ENCODE data around the gene HOXD3. TPM values are rescaled to one million over a fixed set of nuclear protein-coding genes. Genes with fewer than 3 reads are reported as not detected.

Gene HOXD3
- total and polyA plus RNA-seq, 12 donors = 2.0 to 41.3 (median 10.6) TPM

GRCh38 chr2:176128982-176129796 lies 27.9 kb upstream of the HOXD3 start, which contains the start of gene HOXD8:
TSS of gene HOXD8 (plus strand) at chr2:176129705. CDS start at chr2:176130367, 662 bp downstream.
- peak; percentile 67 to 87 (median 80) for DNase-seq
- H3K9me3 ChIP-seq (replicated peaks in 1 of 3) = no peaks in the 10 kb centered on the region
- 3 to 14% (median 6%) methylated on average over 20 to 64 of the region's 64 CpGs for WGBS, 4 donors
- no peaks in the 10 kb centered on the region for H3K27me3 ChIP-seq
- H3K36me3 ChIP-seq (replicated peaks in 1 of 2) = peaks cover 0 to 2% of the 10 kb centered on the region in 2 donors
- peaks cover 4 to 24% of the 10 kb centered on the region in 2 donors for H3K4me1 ChIP-seq (replicated peaks in 1 of 2)
- peak within 1 kb of the TSS; percentile 66 to 99 (median 89) for H3K27ac ChIP-seq
- TF ChIP-seq POLR2A (IDR thresholded peaks at IDR 0.05) (peak; percentile 1 to 22), CTCF (IDR thresholded peaks at IDR 0.05) (peak in 2 of 6 experiments; percentile 19 to 25)
- intact Hi-C loops (cut with DNase I) = loop anchor here (5.0 to 10.0 kb wide), 6 partner anchors 328 to 1023 kb away; no protein-coding TSS in a partner anchor
- peak within 1 kb of the TSS in 2 of 4 donors; percentile 42 to 78 for H3K4me3 ChIP-seq

- no peaks in the 10 kb centered on the region for H3K27me3 ChIP-seq
- intact Hi-C loops (cut with DNase I) = loop anchor here (5.0 to 10.0 kb wide), 6 partner anchors 328 to 1023 kb away; no protein-coding TSS in a partner anchor
- peak in 5 of 7 donors; percentile 54 to 66 (median 60) for DNase-seq
- WGBS, 4 donors = 0 to 1% (median 0%) methylated on average over 22 to 43 of the region's 43 CpGs; no CpG with 5 or more reads in 1 of the 4 donors
- H3K36me3 ChIP-seq (replicated peaks in 1 of 2) = peaks cover 0 to 2% of the 10 kb centered on the region in 2 donors
- H3K4me3 ChIP-seq = peak overlapping the region in 2 of 4 donors; percentile 42 to 78
- H3K4me1 ChIP-seq (replicated peaks in 1 of 2) = peaks cover 7 to 29% of the 10 kb centered on the region in 2 donors
- TF ChIP-seq POLR2A (IDR thresholded peaks at IDR 0.05) (no peak), CTCF (IDR thresholded peaks at IDR 0.05) (no peak)
- peak overlapping the region; percentile 28 to 99 (median 89) for H3K27ac ChIP-seq
- H3K9me3 ChIP-seq (replicated peaks in 1 of 3) = no peaks in the 10 kb centered on the region
Observed at GRCh38 chr2:176129813-176130146, 27.3 kb upstream of the HOXD3 start.

- 0 to 1% (median 1%) methylated on average over 30 to 100 of the region's 100 CpGs for WGBS, 4 donors
- Histone ChIP-seq H3K4me3 (peak overlapping the region in 2 of 4 donors; percentile 42 to 78), H3K36me3 (replicated peaks in 1 of 2) (peaks cover 0 to 2% of the 10 kb centered on the region in 2 donors), H3K27me3 (no peaks in the 10 kb centered on the region), H3K9me3 (replicated peaks in 1 of 3) (no peaks in the 10 kb centered on the region), H3K4me1 (replicated peaks in 1 of 2) (peaks cover 12 to 35% of the 10 kb centered on the region in 2 donors), H3K27ac (peak overlapping the region; percentile 66 to 99 (median 89))
- intact Hi-C loops (cut with DNase I) = no loop called here
- peak; percentile 68 to 88 (median 76) for DNase-seq
- TF ChIP-seq POLR2A (IDR thresholded peaks at IDR 0.05) (peak; percentile 64 to 69), CTCF (IDR thresholded peaks at IDR 0.05) (peak in 2 of 6 experiments; percentile 3 to 16)
Observed at GRCh38 chr2:176130147-176130956, 26.8 kb upstream of the HOXD3 start.
